K562 (cell line): ENCODE data around the gene ZBP1. TPM values are rescaled to one million over a fixed set of nuclear protein-coding genes. Genes with fewer than 3 reads are reported as not detected.

Experiments used
- ATAC-seq: fragments of 200-7000 bp; cut with Tn5 transposase; 3 replicates; pipeline ENCODE4 v1.9.1; 2020; ENCODE audit warnings: moderate library complexity
- BruUV-seq: library from RNA; stranded (reverse); fragments of 400-500 nt; replicated peaks from 2 replicates; lab custom pipeline; 2021; lab: Mats Ljungman, UMichigan
- CTCF ChIA-PET: fragments of 300-600 bp; formaldehyde crosslinking; extraction: SDS; loops from one replicate; lab custom pipeline; 2021; ENCODE audit warnings: low intra/inter-chr PET ratio; lab: Yijun Ruan, JAX
- POLR2A ChIA-PET: fragments of 300-600, 350-650 bp; sonication (Branson Sonifier 250); formaldehyde crosslinking; extraction: SDS; loops from one replicate; lab custom pipeline; 2021; ENCODE audit warnings: antibody characterized with exemption, inconsistent platforms; lab: Yijun Ruan, JAX
- DNase-seq, 4 experiments: peaks; one replicate each; pipeline versions ENCODE4 v3.0.0 to v3.0.0-alpha.2; 2011 to 2018; ENCODE audit warnings: low spot score in 3 of 4, mixed read lengths in 3 of 4; ENCODE audit errors: extremely low read depth in 1 of 4
- FAIRE-seq: peaks from 2 replicates; lab custom pipeline; 2011; peaks lifted over from hg19 to GRCh38; lab: Jason Lieb, UNC
- H2AFZ ChIP-seq: 2 replicates; pipeline ENCODE4 v1.6.0; 2011; ENCODE audit warnings: low read depth, low read length, control low read depth, inconsistent platforms
- H3K27ac ChIP-seq: fragments of 200-600 bp; 3 replicates; pipeline ENCODE4 v1.8.0; 2011; ENCODE audit warnings: low read depth, mild to moderate bottlenecking, control low read depth, inconsistent platforms, low read length, moderate library complexity, mixed read lengths; ENCODE audit errors: extremely low read depth
- H3K27me3 ChIP-seq, 2 experiments: fragments of 300-600 bp in 1 of 2; 2 replicates in 1 of 2; 3 replicates in 1 of 2; pipeline versions ENCODE4 v1.6.0 to v1.8.0; 2011; ENCODE audit warnings: inconsistent platforms in 2 of 2, low read length in 2 of 2, mild to moderate bottlenecking in 1 of 2, mixed read lengths in 1 of 2, moderate library complexity in 1 of 2; ENCODE audit not compliant: control insufficient read depth in 2 of 2, insufficient read depth in 2 of 2
- H3K36me3 ChIP-seq: fragments of 300-600 bp; 3 replicates; pipeline ENCODE4 v1.8.0; 2011; ENCODE audit warnings: mild to moderate bottlenecking, low read length, inconsistent platforms; ENCODE audit not compliant: control insufficient read depth, insufficient read depth
- H3K4me1 ChIP-seq, 2 experiments: fragments of 200-600 bp in 1 of 2; replicated peaks in 1 of 2; 2 replicates in 1 of 2; 3 replicates in 1 of 2; pipeline versions ENCODE4 v1.5.1 to v1.8.0; 2011; ENCODE audit warnings: inconsistent platforms in 2 of 2, low read length in 2 of 2, mild to moderate bottlenecking in 1 of 2, mixed read lengths in 1 of 2, moderate library complexity in 1 of 2; ENCODE audit not compliant: control insufficient read depth in 2 of 2, insufficient read depth in 2 of 2
- H3K4me2 ChIP-seq: 2 replicates; pipeline ENCODE4 v1.6.1; 2011; ENCODE audit warnings: low read length, control low read depth, inconsistent platforms, mixed read lengths; ENCODE audit not compliant: insufficient read depth
- H3K4me3 ChIP-seq: fragments of 200-600 bp; sonication (generic), shearing (Covaris generic); 2 replicates; pipeline ENCODE4 v1.5.1; 2016; ENCODE audit warnings: control low read depth, inconsistent platforms
- H3K79me2 ChIP-seq: fragments of 200-600 bp; 3 replicates; pipeline ENCODE4 v1.8.0; 2011; ENCODE audit warnings: low read length, inconsistent platforms; ENCODE audit not compliant: control insufficient read depth, insufficient read depth
- H3K9ac ChIP-seq, 2 experiments: 2 replicates each; pipeline versions ENCODE4 v1.6.0 to v1.6.1; 2011; ENCODE audit warnings: low read depth in 2 of 2, low read length in 2 of 2, control low read depth in 1 of 2, inconsistent platforms in 1 of 2, mild to moderate bottlenecking in 1 of 2, mixed read lengths in 1 of 2; ENCODE audit not compliant: insufficient read depth in 1 of 2
- H3K9me1 ChIP-seq: one replicate; pipeline ENCODE4 v1.6.0; 2011; ENCODE audit warnings: inconsistent platforms, mild to moderate bottlenecking, low read length, moderate library complexity; ENCODE audit not compliant: control insufficient read depth, insufficient read depth
- H3K9me3 ChIP-seq: replicated peaks from 2 replicates; pipeline ENCODE4 v1.5.1; 2011; ENCODE audit warnings: low read depth, low read length, inconsistent platforms; ENCODE audit not compliant: control insufficient read depth, insufficient read depth
- H4K20me1 ChIP-seq: replicated peaks from 2 replicates; pipeline ENCODE4 v1.6.1; 2011; ENCODE audit warnings: low read length, inconsistent platforms, mixed read lengths; ENCODE audit not compliant: control insufficient read depth, insufficient read depth
- AFF4 ChIP-seq: sonication (generic); formaldehyde crosslinking; IDR thresholded peaks from 2 replicates; pipeline ENCODE4 v1.8.0; 2023; ENCODE audit warnings: mild to moderate bottlenecking, missing genetic modification reagents
- CSDE1 ChIP-seq, 2 experiments: fragments of 450-650 bp; IDR thresholded peaks; 2 replicates each; pipeline ENCODE4 v1.6.1; 2016; ENCODE audit warnings: mild to moderate bottlenecking in 1 of 2
- GATAD2A ChIP-seq: fragments of 450-650 bp; IDR thresholded peaks from 2 replicates; pipeline ENCODE4 v1.6.1; 2017
- IRF2 ChIP-seq: sonication (generic); formaldehyde crosslinking; IDR thresholded peaks from 2 replicates; pipeline ENCODE4 v1.8.1; 2022; ENCODE audit warnings: mild to moderate bottlenecking, missing genetic modification reagents
- MTA3 ChIP-seq: fragments of 450-650 bp; formaldehyde crosslinking; IDR thresholded peaks from 2 replicates; pipeline ENCODE4 v1.6.1; 2017; ENCODE audit warnings: mild to moderate bottlenecking, borderline replicate concordance
- NFE2 ChIP-seq: IDR thresholded peaks from 2 replicates; pipeline ENCODE4 v1.6.1; 2014; ENCODE audit warnings: antibody characterized with exemption, low read depth
- POLR2A ChIP-seq: fragments of 450-650 bp; conservative IDR thresholded peaks from 2 replicates; pipeline ENCODE4 v1.6.1; 2016
- RBM15 ChIP-seq: fragments of 200-400 bp; formaldehyde crosslinking; IDR thresholded peaks from 2 replicates; pipeline ENCODE4 v1.6.1; 2018; ENCODE audit warnings: mild to moderate bottlenecking, low read length, moderate library complexity; ENCODE audit not compliant: insufficient read depth
- SNRNP70 ChIP-seq: fragments of 200-400 bp; formaldehyde crosslinking; optimal IDR thresholded peaks from 2 replicates; pipeline ENCODE3; 2017; ENCODE audit warnings: low read depth, low read length
- TARDBP ChIP-seq: fragments of 450-650 bp; IDR thresholded peaks from 2 replicates; pipeline ENCODE4 v1.6.1; 2016
- ZNF253 ChIP-seq: fragments of 250-450 bp; sonication (Bioruptor Pico); conservative IDR thresholded peaks from 2 replicates; pipeline ENCODE4 v1.6.1; 2021; ENCODE audit warnings: mild to moderate bottlenecking
- ZNF77 ChIP-seq: fragments of 250-450 bp; sonication (Bioruptor Pico); IDR thresholded peaks from 2 replicates; pipeline ENCODE4 v1.5.0; 2020
- WGBS: fragments of 100-300 bp; shearing (Covaris generic); methylation state at CpG from one replicate; pipeline ENCODE4 v1.1.6; 2016; ENCODE audit warnings: low coverage, mixed read lengths; ENCODE audit not compliant: insufficient coverage; ENCODE audit errors: missing lambda C conversion rate; 5-methylcytosine and 5-hydroxymethylcytosine counted together
- in situ Hi-C: fragments of 300-500 bp; cut with MboI; formaldehyde crosslinking; loops from 4 replicates; pipeline ENCODE4 v1.15.0; 2018; ENCODE audit warnings: inconsistent platforms, mixed read lengths
- intact Hi-C: fragments of 100-400 bp; cut with micrococcal nuclease; formaldehyde crosslinking; loops from 2 replicates; pipeline ENCODE4 v1.14.2; 2022
- polyA plus RNA-seq, 8 experiments: library from polyadenylated mRNA; depleted of rRNA in 4 of 8; stranded (reverse) in 5 of 8; unstranded in 3 of 8; fragments of >200 nt; fragmentation: Nextera tagmentation in 2 of 8; fragmentation: Illumina TruSeq in 1 of 8; extraction: Ambion mirVana in 2 of 8; extraction: Trizol in 1 of 8; gene quantifications; 2 replicates each; pipeline versions ENCODE4 v1.2.1 to v1.2.3, GENCODE V29; 2011 to 2014; ENCODE audit warnings: inconsistent platforms in 1 of 8, missing spikeins in 1 of 8
- total RNA-seq, 7 experiments: library from RNA; depleted of rRNA in 6 of 7; stranded (reverse); fragments of >200 nt in 6 of 7; fragmentation: Illumina TruSeq in 2 of 7; extraction: Trizol in 2 of 7; gene quantifications; 2 replicates each; pipeline versions ENCODE4 v1.2.1 to v1.2.3, GENCODE V29; 2011 to 2021; ENCODE audit warnings: low replicate concordance in 1 of 7

Gene ZBP1
- total and polyA plus RNA-seq, 9 of the 15 experiments (the other 6 are each of a cell fraction or from before 2014, with no cell fraction given) = not detected

- H2AFZ ChIP-seq = no peak overlapping the region
- WGBS = 33% methylated on average over 12 of the region's 12 CpGs
- no peaks in the 10 kb centered on the region for H3K9me3 ChIP-seq
- no peak overlapping the region for H3K9ac ChIP-seq
- no peak overlapping the region for H3K4me2 ChIP-seq
- no peak for FAIRE-seq
- no peaks in the 10 kb centered on the region for H3K79me2 ChIP-seq
- peaks cover 12 to 16% of the 10 kb centered on the region in 2 experiments; a peak in 4 of 5 replicates for H3K4me1 ChIP-seq
- peaks cover 10 to 25% of the 10 kb centered on the region in 2 experiments; a peak in 3 of 5 replicates for H3K27me3 ChIP-seq
- ATAC-seq = no peak
- no peaks in the 10 kb centered on the region for H3K9me1 ChIP-seq
- ChIA-PET CTCF (no interaction called here), POLR2A (interaction anchor here (0.6 to 0.9 kb wide), 3 partner anchors 8 to 159 kb away, joined by 3 to 4 read pairs (median 3); no protein-coding TSS in a partner anchor)
- no TSS peak for BruUV-seq
- H3K36me3 ChIP-seq = no peaks in the 10 kb centered on the region
- DNase-seq = no peak
- in situ Hi-C loops = no loop called here
- no peak overlapping the region for H3K4me3 ChIP-seq
- H4K20me1 ChIP-seq = no peaks in the 10 kb centered on the region
- no peak overlapping the region for H3K27ac ChIP-seq
- TF ChIP-seq RBM15 (no peak), ZNF77 (no peak), MTA3 (no peak)
- intact Hi-C loops = no loop called here
These were observed 47.0 kb downstream of the ZBP1 start for GRCh38 chr20:57573242-57573641.

DNA sequence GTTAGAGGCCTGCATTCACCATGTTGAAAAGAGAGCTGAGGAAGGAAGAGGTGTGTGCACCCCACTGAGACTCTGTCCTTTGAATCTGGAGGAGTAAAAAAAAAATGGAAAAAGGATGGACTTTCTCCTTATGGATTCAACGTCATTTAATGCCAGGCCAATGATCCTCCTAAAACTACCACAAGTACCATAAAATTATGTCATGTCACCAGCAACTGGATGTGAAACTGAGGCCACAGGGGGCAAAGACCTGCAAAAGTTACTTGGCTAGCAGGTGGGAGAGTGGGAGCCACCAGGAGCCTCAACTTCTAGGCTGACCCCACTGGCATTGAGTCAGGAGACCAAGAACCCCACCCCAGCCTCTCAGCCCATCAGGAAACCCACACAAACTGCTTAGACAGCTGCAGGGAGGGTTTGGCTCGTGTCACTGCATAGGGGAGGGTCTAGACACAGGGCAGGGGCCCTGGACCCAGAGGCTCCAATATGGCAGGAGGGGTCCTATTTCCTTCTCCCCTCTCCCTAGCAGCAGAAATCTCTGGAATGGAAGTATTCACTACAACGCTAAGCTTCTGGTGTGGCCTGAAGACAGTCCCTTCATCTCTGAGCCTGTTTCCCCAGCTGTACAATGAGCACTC is 48.3 kb downstream of the ZBP1 start:
- ChIA-PET POLR2A (interaction anchor here (0.5 to 1.1 kb wide), 4 partner anchors 11 to 484 kb away, joined by 3 to 7 read pairs (median 3); partner anchors contain the start of gene PCK1), CTCF (no interaction called here)
- Histone ChIP-seq H3K4me1 (peaks cover 4 to 9% of the 10 kb centered on the region in 2 experiments; a peak in 3 of 5 replicates), H3K27ac (no peak overlapping the region), H3K4me3 (no peak overlapping the region), H4K20me1 (no peaks in the 10 kb centered on the region), H3K9me1 (no peaks in the 10 kb centered on the region), H3K27me3 (peaks cover 8 to 25% of the 10 kb centered on the region in 2 experiments; a peak in 3 of 5 replicates), H3K36me3 (no peaks in the 10 kb centered on the region), H3K4me2 (no peak overlapping the region), H2AFZ (no peak overlapping the region), H3K9me3 (no peaks in the 10 kb centered on the region), H3K79me2 (no peaks in the 10 kb centered on the region), H3K9ac (no peak overlapping the region)
- in situ Hi-C loops = no loop called here
- FAIRE-seq (no peak), DNase-seq (no peak), ATAC-seq (no peak)
- no TSS peak for BruUV-seq
- 35% methylated on average over 3 of the region's 3 CpGs for WGBS
- intact Hi-C loops = no loop called here
- no peak for TF ChIP-seq NFE2
- no peak for TF ChIP-seq SNRNP70
- TF ChIP-seq POLR2A = no peak
- TF ChIP-seq CSDE1 (IDR thresholded peaks at IDR 0.05) = no peak
- TF ChIP-seq IRF2 (CRISPR knock-in tag) = no peak
- TF ChIP-seq TARDBP = no peak
- TF ChIP-seq GATAD2A = no peak
- no peak for TF ChIP-seq AFF4 (CRISPR knock-in tag)
- TF ChIP-seq ZNF253 = no peak
